GM19397 (cell line): Measurements from ENCODE around the gene RNF157.

Experiments
- ATAC-seq: cut with Tn5 transposase; IDR thresholded peaks from one replicate; pipeline ENCODE4 v1.9.1; 2021; ENCODE audit warnings: mild to moderate bottlenecking, moderate library complexity; ENCODE audit not compliant: unreplicated experiment

The RNF157 gene

GRCh38 chr17:76131051-76131691, 109.1 kb downstream of the RNF157 start:
- ATAC-seq = no peak

- no peak for ATAC-seq
These were observed 109.8 kb downstream of the RNF157 start for GRCh38 chr17:76130473-76130872.

GRCh38 chr17:76125922-76126321, 114.4 kb downstream of the RNF157 start:
- ATAC-seq = no peak

GRCh38 chr17:76125391-76125675, 115.0 kb downstream of the RNF157 start:
- no peak for ATAC-seq

GRCh38 chr17:76124582-76125390, 115.5 kb downstream of the RNF157 start:
- no peak for ATAC-seq

GRCh38 chr17:76123749-76124581, 116.3 kb downstream of the RNF157 start:
- no peak for ATAC-seq

- ATAC-seq = no peak
These were observed 117.1 kb downstream of the RNF157 start for GRCh38 chr17:76123191-76123499.

GRCh38 chr17:76122431-76123190, 117.7 kb downstream of the RNF157 start:
- no peak for ATAC-seq

GRCh38 chr17:76121932-76122430, 118.3 kb downstream of the RNF157 start:
- ATAC-seq = peak; percentile 17

GRCh38 chr17:76120658-76121008, 119.7 kb downstream of the RNF157 start:
- ATAC-seq = no peak

- no peak for ATAC-seq
These were observed 120.6 kb downstream of the RNF157 start for GRCh38 chr17:76119409-76120371.

GRCh38 chr17:76115138-76115754, 125.0 kb downstream of the RNF157 start:
- no peak for ATAC-seq

GRCh38 chr17:76111956-76112355, 128.3 kb downstream of the RNF157 start:
- ATAC-seq = no peak

- ATAC-seq = no peak
These were observed 132.8 kb downstream of the RNF157 start for GRCh38 chr17:76107509-76107908.

GRCh38 chr17:76106703-76107102, 133.6 kb downstream of the RNF157 start:
- no peak for ATAC-seq

- no peak for ATAC-seq
These were observed 135.4 kb downstream of the RNF157 start for GRCh38 chr17:76104896-76105231.

GRCh38 chr17:76104140-76104895, 136.0 kb downstream of the RNF157 start:
- ATAC-seq = no peak

GRCh38 chr17:76103274-76104139, 136.8 kb downstream of the RNF157 start, which contains the start of gene EXOC7:
Gene EXOC7 (minus strand): TSS chr17:76103787. CDS start chr17:76103692, 95 bp downstream.
- ATAC-seq = peak; percentile 78
